ENCODE measurements around the gene ANXA8L1.
"Not testable (repeated sequence)": the region's sequence is repeated elsewhere in the genome, so short reads cannot be mapped to it uniquely, and the experiment has no call there.

DNA sequence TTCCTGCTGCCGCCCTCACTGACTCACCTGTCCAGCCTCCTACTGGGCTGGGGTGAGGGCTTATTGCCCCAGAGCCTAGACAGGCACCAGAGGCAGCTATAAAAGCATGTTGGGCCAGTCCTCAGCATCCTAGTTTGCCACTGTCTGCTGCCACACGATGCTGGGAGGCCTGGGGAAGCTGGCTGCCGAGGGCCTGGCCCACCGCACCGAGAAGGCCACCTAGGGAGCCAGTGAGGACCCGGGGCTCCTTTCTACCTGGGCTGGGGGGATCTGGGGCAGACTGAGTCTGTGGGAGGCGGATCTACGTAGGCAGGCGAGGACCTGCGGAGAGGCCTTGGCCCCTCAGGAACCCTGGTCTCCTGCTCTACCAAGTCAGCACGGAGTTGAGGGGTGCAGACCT lies 6.6 kb upstream of the ANXA8L1 start:
- TF ChIP-seq, protein P1, sequence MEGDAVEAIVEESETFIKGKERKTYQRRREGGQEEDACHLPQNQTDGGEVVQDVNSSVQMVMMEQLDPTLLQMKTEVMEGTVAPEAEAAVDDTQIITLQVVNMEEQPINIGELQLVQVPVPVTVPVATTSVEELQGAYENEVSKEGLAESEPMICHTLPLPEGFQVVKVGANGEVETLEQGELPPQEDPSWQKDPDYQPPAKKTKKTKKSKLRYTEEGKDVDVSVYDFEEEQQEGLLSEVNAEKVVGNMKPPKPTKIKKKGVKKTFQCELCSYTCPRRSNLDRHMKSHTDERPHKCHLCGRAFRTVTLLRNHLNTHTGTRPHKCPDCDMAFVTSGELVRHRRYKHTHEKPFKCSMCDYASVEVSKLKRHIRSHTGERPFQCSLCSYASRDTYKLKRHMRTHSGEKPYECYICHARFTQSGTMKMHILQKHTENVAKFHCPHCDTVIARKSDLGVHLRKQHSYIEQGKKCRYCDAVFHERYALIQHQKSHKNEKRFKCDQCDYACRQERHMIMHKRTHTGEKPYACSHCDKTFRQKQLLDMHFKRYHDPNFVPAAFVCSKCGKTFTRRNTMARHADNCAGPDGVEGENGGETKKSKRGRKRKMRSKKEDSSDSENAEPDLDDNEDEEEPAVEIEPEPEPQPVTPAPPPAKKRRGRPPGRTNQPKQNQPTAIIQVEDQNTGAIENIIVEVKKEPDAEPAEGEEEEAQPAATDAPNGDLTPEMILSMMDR (optimal IDR thresholded peaks at IDR 0.05 in 1 of 3, IDR thresholded peaks at IDR 0.05 in 1 of 3, conservative IDR thresholded peaks at IDR 0.05 in 1 of 3; ENCODE audit: extremely low read depth in 1 of 3, insufficient read depth in 2 of 3, low read length in 3 of 3) = not testable (repeated sequence)
- TF ChIP-seq EZH2 (IDR thresholded peaks at IDR 0.05; ENCODE audit: low read length) = not testable (repeated sequence)

Measured in keratinocyte (primary cell).